ENCODE results near the gene PRRC1.
A peak's percentile ranks its signal among the peaks of the same experiment; 100 is the strongest.

The PRRC1 gene

DNA sequence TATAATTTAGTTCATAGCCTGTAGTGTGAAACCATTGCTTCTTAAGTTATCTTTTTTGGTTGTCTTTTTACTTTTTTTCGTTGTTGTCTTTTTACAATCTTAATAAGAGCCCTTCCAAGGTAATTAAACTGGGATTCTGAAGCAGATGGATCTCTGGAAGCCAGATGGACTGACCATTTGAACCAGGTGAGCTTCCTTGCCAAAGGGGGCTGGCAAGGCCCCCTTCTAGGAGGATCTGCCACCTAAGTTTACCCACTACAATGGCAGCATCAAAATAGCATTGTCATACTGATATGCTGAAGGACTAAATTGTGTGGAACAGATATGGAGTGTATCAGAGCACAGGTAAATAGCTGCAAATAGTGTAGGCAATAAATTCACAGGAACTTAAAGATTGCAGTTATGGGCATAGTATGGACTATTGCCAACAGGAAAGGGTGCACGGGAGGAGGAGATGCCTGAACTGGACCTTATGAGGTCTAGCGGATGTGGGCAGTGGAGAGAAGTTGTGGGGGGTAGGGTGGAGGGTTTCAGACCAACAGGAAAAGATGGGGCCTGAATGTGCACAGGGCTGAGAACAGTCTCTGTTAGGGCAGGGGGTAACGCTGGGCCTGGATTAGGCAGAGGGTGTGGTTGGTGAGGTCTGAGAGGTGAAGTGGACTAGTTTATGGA is 69.9 kb downstream of the PRRC1 start:
- DNase-seq (ENCODE audit: low read depth): no peak
- H3K4me3 ChIP-seq (ENCODE audit: low read length): no peak overlapping the region
- TF ChIP-seq, protein P1, sequence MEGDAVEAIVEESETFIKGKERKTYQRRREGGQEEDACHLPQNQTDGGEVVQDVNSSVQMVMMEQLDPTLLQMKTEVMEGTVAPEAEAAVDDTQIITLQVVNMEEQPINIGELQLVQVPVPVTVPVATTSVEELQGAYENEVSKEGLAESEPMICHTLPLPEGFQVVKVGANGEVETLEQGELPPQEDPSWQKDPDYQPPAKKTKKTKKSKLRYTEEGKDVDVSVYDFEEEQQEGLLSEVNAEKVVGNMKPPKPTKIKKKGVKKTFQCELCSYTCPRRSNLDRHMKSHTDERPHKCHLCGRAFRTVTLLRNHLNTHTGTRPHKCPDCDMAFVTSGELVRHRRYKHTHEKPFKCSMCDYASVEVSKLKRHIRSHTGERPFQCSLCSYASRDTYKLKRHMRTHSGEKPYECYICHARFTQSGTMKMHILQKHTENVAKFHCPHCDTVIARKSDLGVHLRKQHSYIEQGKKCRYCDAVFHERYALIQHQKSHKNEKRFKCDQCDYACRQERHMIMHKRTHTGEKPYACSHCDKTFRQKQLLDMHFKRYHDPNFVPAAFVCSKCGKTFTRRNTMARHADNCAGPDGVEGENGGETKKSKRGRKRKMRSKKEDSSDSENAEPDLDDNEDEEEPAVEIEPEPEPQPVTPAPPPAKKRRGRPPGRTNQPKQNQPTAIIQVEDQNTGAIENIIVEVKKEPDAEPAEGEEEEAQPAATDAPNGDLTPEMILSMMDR (conservative IDR thresholded peaks at IDR 0.05; ENCODE audit: low read depth, low read length): no peak

DNA sequence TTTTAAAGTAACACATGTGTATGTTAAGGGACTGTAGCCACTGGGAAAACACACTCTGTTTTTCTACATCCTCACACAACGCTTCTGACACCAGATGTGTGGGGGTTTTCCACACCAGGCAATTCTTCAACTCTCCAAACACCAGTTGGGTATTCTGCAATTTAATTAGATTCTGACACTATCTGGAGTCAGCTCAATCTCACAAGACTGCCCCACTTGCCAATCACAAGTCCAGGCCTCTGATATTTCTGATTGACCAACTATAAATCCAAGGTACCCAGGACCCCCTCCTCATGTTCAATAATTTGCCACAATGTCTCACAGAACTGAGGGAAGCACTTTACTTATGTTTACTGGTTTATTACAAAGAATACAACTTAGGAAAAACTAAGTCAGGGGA is 70.9 kb downstream of the PRRC1 start:
- TF ChIP-seq, protein P1 (conservative IDR thresholded peaks at IDR 0.05; ENCODE audit: low read depth, low read length): no peak
- no peak for DNase-seq (ENCODE audit: low read depth)
- H3K4me3 ChIP-seq (ENCODE audit: low read length): no peak overlapping the region

DNA sequence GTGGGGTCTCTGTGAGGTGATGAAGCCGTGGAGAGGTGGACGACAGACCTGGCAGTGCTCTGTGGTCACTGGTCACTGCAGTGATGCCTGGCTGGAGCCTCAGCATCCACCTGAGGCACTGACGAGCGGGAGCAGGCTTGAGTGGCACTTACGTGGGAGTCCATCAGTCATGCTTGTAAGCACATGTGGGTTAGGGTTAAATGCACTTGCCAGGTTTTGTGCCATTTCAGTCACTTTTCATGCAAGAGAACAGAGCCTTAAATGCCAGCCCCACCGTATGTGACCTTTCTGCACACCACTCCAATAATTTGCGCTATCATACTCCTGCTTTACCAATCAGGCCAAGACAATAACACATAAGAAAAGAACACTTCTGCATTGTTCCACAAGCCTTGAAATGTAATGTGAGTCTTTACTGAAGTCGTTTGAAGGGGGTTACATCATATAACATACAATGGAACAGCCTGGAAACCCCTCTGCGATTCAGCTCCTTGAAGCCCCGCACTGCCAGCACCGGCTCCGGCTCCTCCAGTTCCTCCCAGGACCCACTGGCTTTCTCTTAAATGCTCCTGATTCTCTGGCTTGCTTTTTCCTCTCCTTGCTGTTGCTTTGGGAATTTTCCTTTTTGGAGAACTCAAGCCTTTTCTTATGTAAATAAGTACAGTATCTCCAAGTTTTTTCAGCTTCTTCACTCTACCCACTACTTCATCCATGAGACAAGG is 72.0 kb downstream of the PRRC1 start:
- no peak overlapping the region for H3K4me3 ChIP-seq (ENCODE audit: low read length)
- TF ChIP-seq, protein P1 (conservative IDR thresholded peaks at IDR 0.05; ENCODE audit: low read depth, low read length): no peak
- no peak for DNase-seq (ENCODE audit: low read depth)

DNA sequence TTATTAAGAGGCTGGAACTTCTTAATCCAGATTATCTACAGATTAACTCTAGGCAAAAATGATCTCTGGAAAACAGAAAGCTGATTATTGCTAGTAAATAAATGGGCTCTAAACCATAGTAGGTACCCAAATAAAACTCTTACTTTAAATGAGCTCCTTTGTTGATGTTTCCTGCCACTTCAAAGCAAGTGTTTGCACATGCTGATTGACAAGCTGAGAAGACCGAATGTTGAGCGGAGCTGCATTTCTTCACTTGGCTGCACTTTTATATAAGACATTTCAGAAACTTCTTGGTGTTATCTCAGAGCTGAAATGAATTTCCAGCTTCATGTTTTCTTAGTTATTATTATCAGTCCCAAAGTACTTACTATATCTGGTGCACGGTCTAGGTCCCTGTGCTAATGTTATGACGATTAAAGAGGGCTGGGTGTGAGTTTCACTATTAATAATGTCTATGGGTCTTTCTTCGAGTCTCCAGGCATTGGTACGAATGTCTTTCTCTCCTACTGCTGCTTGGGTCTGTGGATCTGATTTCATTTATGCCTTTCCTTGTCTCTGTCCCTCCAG is 72.8 kb downstream of the PRRC1 start:
- TF ChIP-seq, protein P1 (conservative IDR thresholded peaks at IDR 0.05; ENCODE audit: low read depth, low read length): no peak
- no peak overlapping the region for H3K4me3 ChIP-seq (ENCODE audit: low read length)
- DNase-seq (ENCODE audit: low read depth): no peak

DNA sequence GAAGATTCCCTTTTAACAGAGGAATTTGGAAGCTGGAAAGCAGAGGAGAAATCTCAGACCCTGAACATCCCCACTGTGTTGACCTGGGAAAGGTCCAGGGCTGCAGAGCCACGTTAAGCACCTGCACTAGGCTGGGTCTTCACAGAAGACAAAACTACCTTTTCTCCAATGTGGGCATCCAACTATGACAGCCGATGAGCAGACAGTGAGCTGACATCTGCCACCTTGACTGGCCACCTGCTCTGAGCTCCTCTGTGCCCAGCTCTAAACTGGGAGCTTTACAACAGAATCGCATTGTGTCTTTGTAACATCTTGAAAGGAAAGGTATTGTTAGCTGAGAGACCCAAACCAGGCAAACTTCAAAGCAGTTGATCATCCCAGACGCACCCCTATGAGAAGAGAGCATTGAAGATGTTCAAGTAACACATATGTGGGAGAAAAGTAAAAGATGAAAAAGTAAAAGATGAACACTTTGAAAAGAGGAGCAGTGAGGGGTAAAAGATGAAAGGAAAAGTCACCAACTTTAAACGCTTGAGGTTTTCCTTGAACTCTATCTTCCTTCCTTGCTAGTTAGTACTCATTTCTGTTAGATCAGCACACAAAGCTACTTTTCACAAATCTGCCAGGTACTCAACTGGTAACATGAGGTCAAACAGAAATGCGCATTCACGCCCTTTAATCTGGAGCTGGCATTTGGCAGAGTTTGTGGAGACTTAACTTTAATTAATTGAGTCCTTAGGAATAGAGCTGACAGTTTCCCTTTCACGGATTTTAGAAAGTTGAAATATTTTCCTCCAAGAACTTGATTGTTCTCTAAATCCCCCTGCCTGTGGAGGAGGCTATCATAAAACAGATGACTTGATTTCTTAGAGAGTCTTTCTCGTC is 78.3 kb downstream of the PRRC1 start:
- TF ChIP-seq, protein P1 (conservative IDR thresholded peaks at IDR 0.05; ENCODE audit: low read depth, low read length): no peak
- peak; percentile 84 for DNase-seq (ENCODE audit: low read depth)
- H3K4me3 ChIP-seq (ENCODE audit: low read length): no peak overlapping the region

DNA sequence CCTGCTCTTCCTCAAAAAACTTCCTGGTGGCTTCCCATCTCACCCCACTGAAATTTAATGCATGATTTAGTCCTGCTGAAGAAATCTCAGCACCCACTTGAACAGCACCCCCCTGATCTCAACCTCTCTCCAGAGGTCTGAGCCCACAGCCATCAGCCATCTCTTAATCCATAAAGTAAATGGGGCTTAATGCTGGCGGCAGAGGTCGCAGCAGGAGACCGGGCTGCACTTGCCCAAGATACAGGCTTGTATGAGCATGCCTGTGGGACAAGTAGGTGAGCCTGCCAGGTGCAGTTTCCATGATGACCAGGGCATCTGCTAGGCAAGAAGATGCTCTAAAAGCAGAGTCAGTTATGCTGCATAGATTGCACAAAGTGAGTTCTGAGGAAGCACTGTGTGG is 79.1 kb downstream of the PRRC1 start:
- TF ChIP-seq, protein P1 (conservative IDR thresholded peaks at IDR 0.05; ENCODE audit: low read depth, low read length): peak; percentile 10
- H3K4me3 ChIP-seq (ENCODE audit: low read length): no peak overlapping the region
- no peak for DNase-seq (ENCODE audit: low read depth)
